Measurements from ENCODE around the gene NELL1.

The NELL1 gene

DNA sequence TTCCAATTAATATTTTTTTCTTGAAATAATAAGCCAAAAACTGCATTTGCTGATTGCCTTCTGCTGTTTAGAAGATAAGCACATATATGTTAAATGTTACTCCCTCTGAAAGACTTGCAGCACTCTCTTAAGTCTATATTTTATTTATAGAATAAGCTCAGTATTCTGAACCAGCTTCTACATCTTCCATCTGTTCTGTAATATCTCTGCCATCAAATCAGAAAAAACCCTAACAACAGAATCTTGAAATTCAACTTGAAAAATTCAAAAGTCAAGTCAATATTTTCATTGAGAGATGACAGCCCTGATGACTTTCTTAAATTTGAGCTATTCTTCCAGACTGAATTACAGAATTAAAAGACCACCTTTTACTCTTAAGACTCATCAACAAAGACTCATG lies 247.9 kb downstream of the NELL1 start:
- no peak overlapping the region for H3K4me3 Mint-ChIP-seq

DNA sequence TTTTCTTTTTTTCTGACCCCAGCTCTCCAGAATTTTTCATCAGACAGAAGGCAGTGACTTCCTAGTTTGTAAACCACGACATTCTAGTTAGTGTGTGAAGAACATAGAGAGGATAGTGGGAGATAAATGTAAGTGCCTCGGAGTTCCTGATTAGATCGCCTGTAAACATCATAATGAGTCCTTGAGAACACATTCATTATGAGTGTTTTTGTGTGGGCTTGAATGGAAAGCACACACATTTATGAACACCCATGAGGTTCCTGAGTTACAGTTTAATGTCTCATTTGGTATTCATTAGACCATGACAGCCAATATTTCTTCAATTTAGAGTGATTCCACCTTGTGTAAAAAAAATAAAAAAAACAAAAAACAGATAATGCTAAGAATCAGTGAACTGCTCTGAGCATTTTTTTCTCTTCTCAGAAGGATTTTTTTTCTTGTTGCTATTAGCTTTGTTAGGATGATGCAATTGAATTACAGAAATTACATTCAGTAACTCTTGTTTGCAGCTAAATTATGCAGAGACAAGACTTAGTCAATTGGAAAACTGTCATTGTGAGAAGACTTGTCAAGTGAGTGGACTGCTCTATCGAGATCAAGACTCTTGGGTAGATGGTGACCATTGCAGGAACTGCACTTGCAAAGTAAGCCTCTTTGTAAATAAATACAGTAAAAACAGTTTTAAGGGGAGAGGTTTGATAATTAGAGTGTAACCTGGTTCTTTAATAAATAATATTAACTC lies 257.6 kb downstream of the NELL1 start:
- Mint-ChIP-seq H3K9me3 (peaks cover 3 to 13% of the 10 kb centered on the region in 2 donors), H3K4me3 (no peak overlapping the region), H3K27ac (no peak overlapping the region), H3K4me1 (no peaks in the 10 kb centered on the region), H3K27me3 (no peaks in the 10 kb centered on the region)
- ATAC-seq, result no peak
- no peak for DNase-seq

More for the DNA sequence above, 247.9 kb downstream of the NELL1 start:
- no peaks in the 10 kb centered on the region for H3K27me3 Mint-ChIP-seq
- DNase-seq, result no peak
- H3K4me1 Mint-ChIP-seq, result no peaks in the 10 kb centered on the region
- H3K27ac Mint-ChIP-seq, result no peak overlapping the region
- ATAC-seq, result no peak
- peaks cover 0 to 7% of the 10 kb centered on the region in 2 donors for H3K9me3 Mint-ChIP-seq

DNA sequence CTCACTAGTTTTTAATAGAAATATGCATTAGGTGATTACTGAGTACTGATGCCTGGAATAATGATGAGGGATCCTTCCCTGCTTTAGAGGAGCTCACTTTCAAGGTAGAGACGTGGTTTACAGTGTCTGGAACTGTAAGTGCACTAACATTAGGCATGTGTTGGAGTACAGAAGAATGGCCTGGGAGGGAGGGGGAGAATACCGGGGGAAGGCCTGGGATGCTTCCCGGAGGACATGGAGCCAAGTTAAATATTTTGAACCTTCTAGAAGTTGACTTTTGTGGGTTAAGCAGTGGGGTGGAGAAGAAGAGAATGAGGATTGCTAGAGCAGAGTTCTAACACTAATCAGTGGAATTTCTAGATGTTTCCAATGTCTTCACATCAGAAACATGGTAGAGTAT lies 261.6 kb downstream of the NELL1 start:
- peaks cover 3 to 9% of the 10 kb centered on the region in 2 donors for H3K9me3 Mint-ChIP-seq
- no peak overlapping the region for H3K4me3 Mint-ChIP-seq
- no peaks in the 10 kb centered on the region for H3K27me3 Mint-ChIP-seq
- H3K27ac Mint-ChIP-seq, result no peak overlapping the region
- no peak for DNase-seq
- ATAC-seq, result no peak
- H3K4me1 Mint-ChIP-seq, result no peaks in the 10 kb centered on the region

DNA sequence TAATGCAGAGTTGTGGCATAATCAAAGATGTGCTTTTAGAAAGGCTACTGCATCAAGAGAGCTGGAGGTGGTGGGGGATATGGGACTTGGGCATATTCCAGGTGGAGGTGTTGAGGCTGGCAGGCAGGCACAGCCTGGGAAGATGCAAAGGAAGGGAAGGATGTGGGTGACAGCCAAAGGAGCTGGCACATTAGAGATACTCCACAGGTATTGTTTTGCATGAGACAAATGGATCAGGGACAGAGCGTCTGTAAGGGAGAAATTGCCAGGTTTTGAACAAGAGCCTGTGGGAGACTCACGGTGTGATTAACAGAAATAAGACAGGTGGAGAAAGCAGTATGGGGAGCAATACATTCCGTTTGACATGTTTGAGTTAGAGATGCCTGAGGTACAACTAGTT lies 263.7 kb downstream of the NELL1 start:
- no peak overlapping the region for H3K4me3 Mint-ChIP-seq
- no peaks in the 10 kb centered on the region for H3K4me1 Mint-ChIP-seq
- no peaks in the 10 kb centered on the region for H3K27me3 Mint-ChIP-seq
- no peak overlapping the region for H3K27ac Mint-ChIP-seq
- ATAC-seq (no peak), DNase-seq (no peak)
- no peaks in the 10 kb centered on the region for H3K9me3 Mint-ChIP-seq

DNA sequence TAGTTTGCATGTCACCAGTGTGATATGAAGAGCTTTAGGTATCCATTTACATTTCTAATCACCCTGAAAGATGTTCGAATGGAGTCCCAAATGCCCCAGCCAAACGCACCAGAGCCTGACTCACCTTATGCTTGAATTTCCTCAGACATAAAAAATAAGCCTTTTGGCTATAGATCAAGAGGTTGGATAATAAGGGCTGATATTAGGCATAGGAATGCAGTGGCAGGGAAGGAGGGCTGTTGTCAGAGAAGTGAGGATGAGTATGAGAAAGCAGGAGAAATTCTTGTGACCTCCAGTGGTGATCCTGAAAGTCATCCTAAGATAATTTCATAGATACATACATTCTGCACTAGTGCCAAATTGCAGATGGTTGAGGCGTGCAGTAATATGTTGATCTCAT lies 264.6 kb downstream of the NELL1 start:
- ATAC-seq, result no peak
- no peak for DNase-seq
- H3K4me3 Mint-ChIP-seq, result no peak overlapping the region
- H3K4me1 Mint-ChIP-seq, result no peaks in the 10 kb centered on the region
- H3K27me3 Mint-ChIP-seq, result no peaks in the 10 kb centered on the region
- peaks cover 0 to 5% of the 10 kb centered on the region in 2 donors for H3K9me3 Mint-ChIP-seq
- no peak overlapping the region for H3K27ac Mint-ChIP-seq

DNA sequence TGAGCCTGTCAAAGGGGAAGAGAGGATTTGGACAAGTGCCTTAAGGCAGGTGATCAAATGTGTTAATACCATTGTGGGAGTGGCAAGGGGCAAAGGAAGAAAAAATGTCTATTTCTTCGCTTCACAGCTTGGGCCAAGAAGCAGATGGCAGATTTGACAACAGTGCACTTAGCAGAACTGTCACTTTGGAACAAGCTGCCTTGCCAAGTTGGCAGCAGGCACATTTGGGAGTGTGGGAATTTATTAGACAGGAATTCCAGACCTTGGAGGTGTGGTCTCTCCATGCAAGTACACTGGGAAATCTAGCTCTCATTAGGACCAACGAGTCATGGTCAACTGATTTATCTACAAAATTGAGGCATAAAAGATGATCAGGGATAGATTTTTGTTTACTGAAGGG lies 265.1 kb downstream of the NELL1 start:
- Mint-ChIP-seq H3K27ac (no peak overlapping the region), H3K4me1 (no peaks in the 10 kb centered on the region), H3K4me3 (no peak overlapping the region), H3K9me3 (peaks cover 0 to 7% of the 10 kb centered on the region in 2 donors), H3K27me3 (no peaks in the 10 kb centered on the region)
- DNase-seq (no peak), ATAC-seq (no peak)

DNA sequence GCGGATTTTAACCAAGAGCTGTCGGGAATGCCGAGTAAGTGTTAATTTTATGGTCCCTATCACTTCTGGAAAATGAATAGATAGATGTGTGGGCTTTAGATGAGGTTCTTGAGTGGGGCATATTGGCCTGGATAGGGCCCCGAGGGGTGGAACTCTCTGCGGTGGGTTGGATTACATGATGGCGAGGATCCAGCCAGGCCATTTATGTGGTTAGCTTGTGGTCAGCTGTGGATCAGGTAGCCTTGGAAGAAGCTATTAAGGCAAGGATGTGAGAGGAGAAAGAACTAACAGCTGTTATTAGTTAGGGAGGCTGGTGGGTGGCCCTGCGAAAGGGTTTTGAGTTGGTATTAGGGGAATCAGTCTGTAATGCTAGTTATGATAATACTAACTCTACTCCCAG lies 268.4 kb downstream of the NELL1 start:
- DNase-seq, result no peak
- no peak overlapping the region for H3K27ac Mint-ChIP-seq
- no peaks in the 10 kb centered on the region for H3K4me1 Mint-ChIP-seq
- ATAC-seq, result no peak
- peaks cover 4 to 7% of the 10 kb centered on the region in 2 donors for H3K9me3 Mint-ChIP-seq
- no peak overlapping the region for H3K4me3 Mint-ChIP-seq
- H3K27me3 Mint-ChIP-seq, result no peaks in the 10 kb centered on the region

DNA sequence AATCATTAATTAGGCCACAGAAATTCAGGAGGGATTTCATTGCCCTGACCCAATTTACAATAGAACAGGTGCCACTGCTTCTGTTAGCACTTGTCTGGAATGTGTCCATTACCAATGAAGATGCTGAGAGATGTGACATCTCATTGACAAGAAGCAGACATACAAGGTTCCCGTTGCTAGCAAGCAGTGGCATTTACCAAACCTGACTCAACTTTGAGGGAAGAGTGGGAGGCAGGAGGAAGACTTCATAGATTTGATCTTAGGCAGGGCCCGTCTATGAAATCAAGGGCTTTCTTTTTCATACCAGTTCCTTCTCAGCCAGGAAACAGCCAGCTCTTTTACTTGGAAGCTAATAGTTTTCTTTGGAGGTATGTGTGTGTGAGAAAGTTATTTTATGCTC lies 280.2 kb downstream of the NELL1 start:
- Mint-ChIP-seq H3K4me3 (no peak overlapping the region), H3K27me3 (no peaks in the 10 kb centered on the region), H3K27ac (no peak overlapping the region), H3K4me1 (no peaks in the 10 kb centered on the region), H3K9me3 (no peaks in the 10 kb centered on the region)
- DNase-seq (no peak), ATAC-seq (no peak)

DNA sequence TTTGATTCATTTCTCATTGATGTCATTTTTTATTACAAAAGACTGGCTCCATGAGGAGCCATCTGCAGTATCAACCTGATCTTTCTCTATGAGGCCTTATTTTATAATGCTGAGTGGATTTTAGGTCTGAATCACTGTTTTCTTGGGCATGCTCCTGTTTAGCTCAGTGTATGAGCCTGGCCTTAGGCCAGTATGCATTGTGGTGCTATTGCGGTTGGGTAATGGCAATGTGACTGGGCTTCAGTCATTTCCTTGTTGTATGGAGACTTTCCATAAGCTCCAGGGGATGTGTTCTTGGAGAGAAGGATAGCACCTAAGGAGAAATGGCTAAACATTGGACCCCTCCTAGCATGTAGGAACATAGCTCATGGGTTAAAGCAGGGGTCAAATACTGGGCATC lies 293.2 kb downstream of the NELL1 start:
- ATAC-seq, result no peak

DNA sequence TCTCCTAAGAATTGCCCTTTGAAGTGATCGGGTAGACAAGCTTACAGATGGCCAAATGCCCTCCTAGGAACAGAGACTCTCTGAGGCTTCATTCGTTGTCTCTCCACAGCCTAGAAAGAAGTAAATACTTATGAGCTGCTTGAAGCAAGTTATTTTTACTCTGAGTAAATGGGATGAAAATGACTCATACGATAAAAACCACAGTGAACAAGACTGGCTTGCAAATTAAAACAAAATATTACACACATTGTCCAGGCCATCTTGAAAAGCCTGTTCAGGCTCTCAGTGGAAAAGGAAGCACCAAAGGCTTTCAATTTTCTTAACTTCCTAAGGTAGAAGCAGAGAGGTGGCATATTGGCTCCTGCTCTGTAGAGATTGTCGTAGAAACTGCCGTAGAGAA lies 294.2 kb downstream of the NELL1 start:
- no peak overlapping the region for H3K27ac Mint-ChIP-seq
- no peaks in the 10 kb centered on the region for H3K27me3 Mint-ChIP-seq
- no peak overlapping the region for H3K4me3 Mint-ChIP-seq
- no peak for DNase-seq
- H3K9me3 Mint-ChIP-seq, result peaks cover 4 to 7% of the 10 kb centered on the region in 2 donors
- ATAC-seq, result no peak
- H3K4me1 Mint-ChIP-seq, result no peaks in the 10 kb centered on the region

More for the DNA sequence above, 293.2 kb downstream of the NELL1 start:
- Mint-ChIP-seq H3K9me3 (peaks cover 4 to 7% of the 10 kb centered on the region in 2 donors), H3K27ac (no peak overlapping the region), H3K4me1 (no peaks in the 10 kb centered on the region), H3K27me3 (no peaks in the 10 kb centered on the region), H3K4me3 (no peak overlapping the region)
- no peak for DNase-seq

DNA sequence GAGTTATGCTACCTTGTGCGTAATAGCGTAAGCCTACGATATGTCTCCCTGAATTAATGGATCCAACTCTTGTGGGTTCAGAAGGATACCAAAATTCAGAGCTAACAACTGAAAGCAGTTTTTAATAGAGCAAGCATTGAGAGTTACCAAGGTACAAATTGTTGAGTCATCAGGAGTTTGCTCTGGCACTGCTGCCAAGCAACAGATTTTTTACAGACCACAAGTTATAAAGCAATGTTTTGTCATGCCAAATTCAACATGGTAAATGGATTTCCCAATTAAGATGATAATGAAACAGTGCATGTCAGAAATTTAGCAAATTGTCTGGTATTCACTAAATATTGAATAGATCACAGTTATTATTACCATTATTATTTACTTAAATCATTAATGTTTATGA lies 295.6 kb downstream of the NELL1 start:
- Mint-ChIP-seq H3K4me3 (no peak overlapping the region), H3K4me1 (no peaks in the 10 kb centered on the region), H3K9me3 (peaks cover 4 to 7% of the 10 kb centered on the region in 2 donors), H3K27me3 (no peaks in the 10 kb centered on the region), H3K27ac (no peak overlapping the region)
- DNase-seq, result no peak
- ATAC-seq, result no peak

DNA sequence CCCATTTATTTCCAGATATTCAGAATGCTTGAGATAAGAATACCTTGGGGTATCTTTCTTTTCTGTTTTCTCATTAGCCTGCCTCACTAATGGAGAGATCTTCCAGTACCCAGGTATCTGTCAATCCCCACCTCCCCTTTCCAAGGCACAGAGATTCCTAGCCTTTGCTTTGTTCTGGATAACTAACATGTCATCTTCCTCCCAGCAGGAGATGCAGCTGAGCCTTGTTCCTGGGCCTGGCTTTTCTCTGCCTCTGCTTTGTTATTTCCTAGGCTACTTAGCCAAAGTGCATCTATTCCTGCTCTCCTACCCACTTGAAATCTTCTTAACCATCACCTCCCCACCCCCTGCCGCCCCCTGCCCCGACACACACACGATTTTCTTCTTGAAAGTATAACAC lies 297.1 kb downstream of the NELL1 start:
- Mint-ChIP-seq H3K27ac (peak overlapping the region in 1 of 2 donors; percentile 39), H3K4me1 (no peaks in the 10 kb centered on the region), H3K27me3 (no peaks in the 10 kb centered on the region), H3K9me3 (peaks cover 4 to 7% of the 10 kb centered on the region in 2 donors), H3K4me3 (no peak overlapping the region)
- no peak for DNase-seq
- no peak for ATAC-seq

DNA sequence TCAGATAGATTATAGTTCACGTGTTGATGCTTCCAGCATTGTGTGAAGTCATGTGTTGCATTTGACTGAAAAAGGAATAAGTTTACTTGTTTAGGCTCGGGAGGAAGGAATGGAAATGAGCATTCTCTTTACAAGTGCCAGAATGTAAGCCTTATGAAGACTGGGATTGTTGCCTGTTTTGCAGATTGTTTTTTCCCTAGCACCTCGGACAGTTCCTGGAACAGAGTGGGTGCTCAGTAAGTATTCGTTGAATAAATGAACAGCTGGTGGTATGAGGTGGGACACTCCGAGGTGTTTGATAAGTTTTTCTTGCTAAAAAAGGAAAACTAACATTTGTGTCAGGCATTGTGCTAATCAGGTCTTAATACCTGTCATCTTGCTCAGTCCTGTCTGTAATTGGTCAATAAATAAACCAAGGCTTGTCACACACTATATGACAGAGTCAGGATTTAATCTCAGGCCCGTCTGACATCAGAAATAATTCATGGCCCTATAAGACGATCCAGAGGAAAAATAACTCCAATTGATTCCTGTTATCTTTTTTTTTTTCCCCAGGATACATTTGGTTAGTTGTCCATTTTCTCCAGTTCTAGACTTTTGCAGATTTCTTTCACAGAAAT lies 304.7 kb downstream of the NELL1 start:
- H3K27ac Mint-ChIP-seq, result no peak overlapping the region
- H3K9me3 Mint-ChIP-seq, result peaks cover 5 to 7% of the 10 kb centered on the region in 2 donors
- H3K27me3 Mint-ChIP-seq, result no peaks in the 10 kb centered on the region
- ATAC-seq (no peak), DNase-seq (no peak)
- H3K4me1 Mint-ChIP-seq, result no peaks in the 10 kb centered on the region
- no peak overlapping the region for H3K4me3 Mint-ChIP-seq

DNA sequence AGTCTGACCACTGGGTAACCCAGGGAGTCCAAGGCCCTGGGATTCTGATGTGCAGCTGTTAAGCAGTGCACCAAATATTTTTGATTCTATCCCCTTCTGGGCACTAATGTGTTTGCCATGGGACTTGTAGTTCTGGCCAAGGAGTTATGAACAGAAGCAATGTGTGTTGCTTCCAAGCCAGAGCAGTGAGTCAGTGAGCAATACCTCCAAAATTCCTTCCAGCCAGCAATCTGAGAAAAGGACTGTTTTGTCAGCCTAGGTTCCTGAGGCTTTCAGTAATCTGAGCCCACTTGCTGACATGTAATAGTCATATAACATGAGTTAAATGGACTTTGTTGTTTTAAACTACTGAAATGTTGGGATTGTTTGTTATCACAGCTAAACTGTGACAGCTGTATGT lies 311.4 kb downstream of the NELL1 start:
- DNase-seq (no peak), ATAC-seq (no peak)
- H3K9me3 Mint-ChIP-seq, result peaks cover 0 to 9% of the 10 kb centered on the region in 2 donors
- no peak overlapping the region for H3K27ac Mint-ChIP-seq
- no peaks in the 10 kb centered on the region for H3K4me1 Mint-ChIP-seq
- no peak overlapping the region for H3K4me3 Mint-ChIP-seq
- H3K27me3 Mint-ChIP-seq, result no peaks in the 10 kb centered on the region

DNA sequence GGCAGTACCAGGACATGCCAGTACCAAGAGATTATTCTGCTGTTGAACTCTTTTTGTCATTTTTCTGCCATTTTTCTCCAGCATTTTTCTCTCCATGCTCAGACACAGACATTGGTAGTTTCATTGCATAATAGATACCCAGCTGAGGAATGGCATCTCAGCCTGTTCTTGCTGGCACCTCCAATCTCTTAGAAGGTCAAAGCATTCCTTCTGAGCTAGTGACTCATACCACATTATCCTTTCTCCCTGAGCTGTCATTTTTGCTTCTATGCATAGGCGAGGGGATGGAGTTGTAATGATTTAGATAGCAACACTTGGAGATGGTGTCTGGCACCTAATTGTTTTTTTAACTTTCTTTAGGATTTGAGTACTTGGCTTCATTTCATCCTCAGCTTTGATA lies 321.1 kb downstream of the NELL1 start:
- Mint-ChIP-seq H3K9me3 (no peaks in the 10 kb centered on the region), H3K27me3 (no peaks in the 10 kb centered on the region), H3K4me3 (no peak overlapping the region), H3K4me1 (no peaks in the 10 kb centered on the region), H3K27ac (no peak overlapping the region)
- no peak for ATAC-seq
- DNase-seq, result no peak

DNA sequence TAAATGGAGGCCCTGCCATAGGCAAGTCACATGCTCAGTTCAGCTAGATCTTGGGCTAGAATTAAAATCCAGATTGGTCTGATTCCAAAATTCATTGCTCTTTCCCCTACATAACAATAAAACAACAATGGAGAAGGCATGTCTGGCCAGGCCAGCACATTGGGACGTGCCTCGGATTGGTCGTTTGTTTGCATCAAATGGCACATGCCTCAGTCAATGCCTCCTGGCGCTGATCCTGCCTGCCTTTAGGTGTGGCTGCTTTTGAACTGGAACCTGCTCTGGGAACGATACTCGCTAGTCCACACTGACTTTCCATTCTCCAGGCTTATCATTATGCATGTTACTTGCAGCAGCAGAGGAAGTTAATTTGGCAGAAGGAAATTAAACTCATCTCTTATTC lies 322.1 kb downstream of the NELL1 start:
- Mint-ChIP-seq H3K9me3 (peaks cover 0 to 4% of the 10 kb centered on the region in 2 donors), H3K4me1 (no peaks in the 10 kb centered on the region), H3K27me3 (no peaks in the 10 kb centered on the region), H3K4me3 (no peak overlapping the region), H3K27ac (no peak overlapping the region)
- no peak for ATAC-seq
- DNase-seq, result no peak

DNA sequence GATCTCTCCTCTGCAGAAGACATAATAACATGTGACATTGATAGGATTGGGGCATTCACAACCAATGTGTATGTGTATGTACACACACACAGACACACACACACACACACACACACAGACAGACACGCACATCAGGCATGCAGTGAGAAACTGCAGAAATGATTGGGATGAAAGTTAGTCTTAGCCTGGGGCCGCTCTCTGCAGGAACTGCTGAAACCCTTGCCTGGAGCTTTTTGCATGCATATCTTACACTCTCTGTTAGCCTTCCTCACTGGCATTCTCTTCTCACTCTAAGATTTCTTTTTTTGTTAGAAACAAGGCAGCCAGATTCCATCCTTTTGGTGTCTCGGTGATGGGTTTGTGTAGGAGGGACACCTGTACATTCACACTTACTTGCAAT lies 337.9 kb downstream of the NELL1 start:
- H3K4me1 Mint-ChIP-seq, result no peaks in the 10 kb centered on the region
- ATAC-seq, result no peak
- no peak for DNase-seq
- H3K9me3 Mint-ChIP-seq, result peaks cover 6 to 12% of the 10 kb centered on the region in 2 donors
- no peak overlapping the region for H3K27ac Mint-ChIP-seq
- no peaks in the 10 kb centered on the region for H3K27me3 Mint-ChIP-seq
- H3K4me3 Mint-ChIP-seq, result no peak overlapping the region
